ENCODE data around the gene REV3L. TPM values are rescaled to one million over a fixed set of nuclear protein-coding genes. Genes with fewer than 3 reads are reported as not detected.

Gene REV3L
- total RNA-seq, 3 donors from 2014 or later (not counting 1 experiment from before 2014, with no cell fraction given) = 18.1 to 25.5 (median 22.7) TPM

GRCh38 chr6:111388681-111389080, 94.3 kb downstream of the REV3L start:
- no peaks in the 10 kb centered on the region for H3K27me3 ChIP-seq (ENCODE audit: control insufficient read depth, insufficient read depth, low read length)
- Mint-ChIP-seq H3K9me3 (no peaks in the 10 kb centered on the region), H3K27ac (no peak overlapping the region), H3K36me3 (no peaks in the 10 kb centered on the region), H3K27me3 (ENCODE audit: low read depth in 2 of 2) (no peaks in the 10 kb centered on the region), H3K4me3 (no peak overlapping the region), H3K4me1 (no peaks in the 10 kb centered on the region)
- no peak for TF ChIP-seq CTCF (IDR thresholded peaks at IDR 0.05)
- no peak for ATAC-seq
- no peak overlapping the region for H3K4me3 ChIP-seq (ENCODE audit: low read length)
- no peaks in the 10 kb centered on the region for H3K4me1 ChIP-seq (ENCODE audit: control insufficient read depth, insufficient read depth, low read length)
- no peaks in the 10 kb centered on the region for H3K9me3 ChIP-seq (ENCODE audit: control insufficient read depth, insufficient read depth, low read length)
- intact Hi-C loops (cut with micrococcal nuclease) = no loop called here
- WGBS (ENCODE audit: insufficient coverage) = no CpG with 5 or more reads among the region's 2 CpGs
- H3K36me3 ChIP-seq (ENCODE audit: control insufficient read depth, insufficient read depth, low read length) = peaks cover 15% of the 10 kb centered on the region
- no peak overlapping the region for H3K27ac ChIP-seq (ENCODE audit: low read length)
- DNase-seq = no peak

- Mint-ChIP-seq H3K4me3 (no peak overlapping the region), H3K27me3 (ENCODE audit: low read depth in 2 of 2) (no peaks in the 10 kb centered on the region), H3K27ac (no peak overlapping the region), H3K9me3 (no peaks in the 10 kb centered on the region), H3K4me1 (no peaks in the 10 kb centered on the region), H3K36me3 (no peaks in the 10 kb centered on the region)
- DNase-seq = no peak
- no peak for ATAC-seq
- H3K4me3 ChIP-seq (ENCODE audit: low read length) = no peak overlapping the region
- H3K4me1 ChIP-seq (ENCODE audit: control insufficient read depth, insufficient read depth, low read length) = no peaks in the 10 kb centered on the region
- no peak overlapping the region for H3K27ac ChIP-seq (ENCODE audit: low read length)
- peaks cover 24% of the 10 kb centered on the region for H3K36me3 ChIP-seq (ENCODE audit: control insufficient read depth, insufficient read depth, low read length)
- intact Hi-C loops (cut with micrococcal nuclease) = no loop called here
- H3K9me3 ChIP-seq (ENCODE audit: control insufficient read depth, insufficient read depth, low read length) = no peaks in the 10 kb centered on the region
- 92% methylated on average over 6 of the region's 9 CpGs for WGBS (ENCODE audit: insufficient coverage)
- H3K27me3 ChIP-seq (ENCODE audit: control insufficient read depth, insufficient read depth, low read length) = no peaks in the 10 kb centered on the region
- no peak for TF ChIP-seq CTCF (IDR thresholded peaks at IDR 0.05)
Measured at GRCh38 chr6:111382476-111383294, 100.3 kb downstream of the REV3L start.

GRCh38 chr6:111381728-111382127, 101.3 kb downstream of the REV3L start:
- Histone ChIP-seq H3K4me1 (ENCODE audit: control insufficient read depth, insufficient read depth, low read length) (no peaks in the 10 kb centered on the region), H3K4me3 (ENCODE audit: low read length) (no peak overlapping the region), H3K9me3 (ENCODE audit: control insufficient read depth, insufficient read depth, low read length) (no peaks in the 10 kb centered on the region), H3K36me3 (ENCODE audit: control insufficient read depth, insufficient read depth, low read length) (peaks cover 24% of the 10 kb centered on the region), H3K27me3 (ENCODE audit: control insufficient read depth, insufficient read depth, low read length) (no peaks in the 10 kb centered on the region), H3K27ac (ENCODE audit: low read length) (no peak overlapping the region)
- Mint-ChIP-seq H3K36me3 (no peaks in the 10 kb centered on the region), H3K4me1 (no peaks in the 10 kb centered on the region), H3K27me3 (ENCODE audit: low read depth in 2 of 2) (no peaks in the 10 kb centered on the region), H3K4me3 (no peak overlapping the region), H3K27ac (no peak overlapping the region), H3K9me3 (no peaks in the 10 kb centered on the region)
- intact Hi-C loops (cut with micrococcal nuclease) = no loop called here
- no peak for TF ChIP-seq CTCF (IDR thresholded peaks at IDR 0.05)
- no peak for DNase-seq
- no peak for ATAC-seq
- WGBS (ENCODE audit: insufficient coverage) = 100% methylated on average over 1 of the region's 1 CpG

- H3K27ac Mint-ChIP-seq = no peak overlapping the region
- no peak overlapping the region for H3K27ac ChIP-seq (ENCODE audit: low read length)
- no peak for TF ChIP-seq CTCF (IDR thresholded peaks at IDR 0.05)
- intact Hi-C loops (cut with micrococcal nuclease) = no loop called here
- H3K4me1 ChIP-seq (ENCODE audit: control insufficient read depth, insufficient read depth, low read length) = no peaks in the 10 kb centered on the region
- H3K9me3 Mint-ChIP-seq = no peaks in the 10 kb centered on the region
- no peak for ATAC-seq
- no peak overlapping the region for H3K4me3 Mint-ChIP-seq
- no peaks in the 10 kb centered on the region for H3K36me3 Mint-ChIP-seq
- H3K27me3 Mint-ChIP-seq (ENCODE audit: low read depth in 2 of 2) = no peaks in the 10 kb centered on the region
- DNase-seq = no peak
- H3K9me3 ChIP-seq (ENCODE audit: control insufficient read depth, insufficient read depth, low read length) = no peaks in the 10 kb centered on the region
- H3K36me3 ChIP-seq (ENCODE audit: control insufficient read depth, insufficient read depth, low read length) = peaks cover 27% of the 10 kb centered on the region
- H3K4me1 Mint-ChIP-seq = no peaks in the 10 kb centered on the region
- no peaks in the 10 kb centered on the region for H3K27me3 ChIP-seq (ENCODE audit: control insufficient read depth, insufficient read depth, low read length)
- no peak overlapping the region for H3K4me3 ChIP-seq (ENCODE audit: low read length)
Measured at GRCh38 chr6:111381123-111381522, 101.9 kb downstream of the REV3L start.

Data from natural killer cell (primary cell).